CD4-positive, alpha-beta T cell treated with Interleukin-15 for 1 hour (primary cell): ENCODE measurements around the gene ARRDC1.

Source experiments
- DNase-seq: peaks from one replicate; pipeline ENCODE4 v3.0.0-alpha.2; 2020

ARRDC1 gene

DNA sequence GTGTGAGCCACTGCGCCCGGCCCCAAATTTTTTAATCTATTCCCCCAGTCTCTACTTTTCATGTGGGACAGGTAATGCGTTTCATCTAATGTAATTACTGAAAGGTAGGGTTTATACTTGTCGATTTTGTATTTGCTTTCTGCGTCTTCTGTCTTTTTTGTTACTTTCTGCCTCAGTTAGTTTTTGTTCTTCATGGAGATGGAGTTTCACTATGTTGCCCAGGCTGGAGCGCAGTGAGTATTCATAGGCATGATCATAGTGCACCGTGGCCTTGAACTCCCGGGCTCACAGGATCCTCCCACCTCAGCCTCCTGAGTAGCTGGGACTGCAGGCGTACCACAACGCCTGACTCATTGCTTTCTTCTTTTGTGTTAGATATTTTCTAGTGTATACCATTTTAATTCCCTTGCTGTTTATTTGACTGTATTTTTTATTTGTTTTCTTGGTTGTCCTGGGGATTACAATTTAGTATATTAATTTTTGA, 36.7 kb downstream of the ARRDC1 start:
- no peak for DNase-seq

DNA sequence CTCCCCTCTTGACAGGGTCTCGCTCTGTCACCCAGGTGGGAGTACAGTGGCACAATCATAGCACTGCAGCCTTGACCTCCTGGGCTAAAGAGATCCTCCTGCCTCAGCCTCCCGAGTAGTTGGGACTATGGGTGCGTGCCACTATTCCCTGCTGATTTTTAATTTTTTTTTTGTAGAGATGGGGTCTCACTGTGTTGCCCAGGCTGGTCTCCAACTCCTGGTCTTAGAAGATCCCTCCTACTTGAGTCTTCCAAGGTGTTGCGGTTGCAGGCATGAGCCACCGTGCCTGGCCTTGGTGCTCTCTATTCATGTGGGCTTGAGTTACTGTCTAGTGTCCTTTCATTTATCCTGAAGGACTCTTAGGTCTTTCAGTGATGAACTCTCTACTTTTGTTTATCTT, 37.4 kb downstream of the ARRDC1 start:
- DNase-seq, result no peak

DNA sequence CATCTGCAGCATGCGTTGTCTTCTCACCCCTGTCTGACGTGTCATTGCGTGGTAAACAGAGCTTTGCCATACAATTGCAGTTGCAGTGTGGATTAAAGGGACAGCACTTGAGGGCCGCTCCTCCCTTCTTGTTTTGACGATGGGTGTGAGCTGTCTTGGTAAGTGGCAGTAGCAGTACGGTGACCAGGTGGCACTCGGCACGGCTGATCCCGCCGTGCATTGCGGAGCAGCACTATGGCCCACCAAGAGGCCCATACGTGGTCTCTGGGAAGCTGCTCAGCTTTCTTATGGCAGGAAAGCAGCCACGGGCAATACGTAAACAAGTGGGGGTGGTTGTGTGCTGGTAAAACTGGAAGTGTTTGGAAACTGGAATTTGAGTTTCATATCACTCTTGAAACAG, 38.4 kb downstream of the ARRDC1 start:
- no peak for DNase-seq

DNA sequence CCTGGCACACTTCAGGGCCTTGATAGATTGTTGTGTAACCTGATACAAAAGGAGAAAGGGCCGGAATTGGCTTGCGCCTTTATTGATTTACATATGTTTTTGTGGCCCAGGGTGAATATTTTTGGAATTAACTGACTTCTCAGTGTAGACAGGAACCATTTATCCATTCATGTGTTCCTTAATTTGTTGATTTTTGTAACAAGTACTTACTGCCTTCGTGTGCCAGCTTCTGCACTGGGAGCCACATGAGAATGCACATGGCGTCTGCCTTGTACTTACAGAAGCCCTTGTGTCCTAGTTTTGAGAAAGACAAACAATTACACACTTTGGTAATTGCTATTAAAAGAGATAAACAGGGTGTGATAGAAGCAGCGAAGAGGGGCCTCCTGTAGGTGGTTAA, 39.7 kb downstream of the ARRDC1 start:
- DNase-seq, result no peak

DNA sequence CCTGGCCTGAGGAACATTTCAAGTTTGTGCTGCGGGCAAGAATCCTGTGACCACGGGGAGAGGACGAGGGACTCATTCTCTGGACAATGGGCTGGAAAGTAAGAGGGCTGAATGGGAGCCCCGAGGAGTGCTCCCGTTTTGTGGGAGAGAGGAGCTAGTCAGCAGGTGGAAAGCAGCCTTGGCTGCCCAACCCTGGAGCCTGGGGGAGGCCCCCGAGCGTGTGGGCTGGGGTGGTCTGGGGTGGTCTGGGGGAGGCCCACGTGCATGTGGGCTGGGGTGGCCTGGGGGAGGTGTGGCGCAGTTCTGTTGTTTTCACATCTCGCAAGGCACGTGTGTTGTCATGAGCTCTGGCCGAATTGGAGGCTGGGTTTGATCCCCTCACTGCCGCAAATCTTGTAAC, 40.9 kb downstream of the ARRDC1 start:
- DNase-seq, result no peak

DNA sequence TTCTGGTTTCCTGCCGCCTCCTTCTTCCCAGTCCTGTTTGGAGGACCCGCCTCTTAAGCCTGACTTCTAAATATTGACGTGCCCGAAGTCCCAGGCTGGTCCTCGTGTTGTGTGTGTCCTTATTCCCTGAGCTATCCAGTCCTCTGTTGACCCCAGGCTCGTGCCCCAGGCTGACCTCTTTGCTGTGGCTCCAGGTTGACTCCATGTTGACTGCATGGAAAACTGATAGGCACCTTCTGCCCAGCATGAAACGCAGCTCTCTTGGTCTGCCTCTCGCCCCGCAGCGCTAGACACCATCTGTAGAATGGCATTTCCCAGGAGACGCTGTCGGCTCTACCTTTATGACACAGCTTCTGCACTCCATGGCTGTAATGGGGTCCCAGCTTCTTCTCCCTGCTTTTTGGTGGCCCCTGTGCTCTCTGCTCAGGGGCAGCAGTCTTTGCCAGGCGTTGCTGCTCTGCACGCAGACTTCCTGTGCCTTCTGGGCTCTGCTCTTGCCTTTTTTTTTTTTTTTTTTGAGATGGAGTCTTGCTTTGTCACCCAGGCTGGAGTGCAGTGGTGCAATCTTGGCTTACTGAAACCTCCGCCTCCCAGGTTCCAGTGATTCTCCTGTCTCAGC, 41.7 kb downstream of the ARRDC1 start:
- no peak for DNase-seq

DNA sequence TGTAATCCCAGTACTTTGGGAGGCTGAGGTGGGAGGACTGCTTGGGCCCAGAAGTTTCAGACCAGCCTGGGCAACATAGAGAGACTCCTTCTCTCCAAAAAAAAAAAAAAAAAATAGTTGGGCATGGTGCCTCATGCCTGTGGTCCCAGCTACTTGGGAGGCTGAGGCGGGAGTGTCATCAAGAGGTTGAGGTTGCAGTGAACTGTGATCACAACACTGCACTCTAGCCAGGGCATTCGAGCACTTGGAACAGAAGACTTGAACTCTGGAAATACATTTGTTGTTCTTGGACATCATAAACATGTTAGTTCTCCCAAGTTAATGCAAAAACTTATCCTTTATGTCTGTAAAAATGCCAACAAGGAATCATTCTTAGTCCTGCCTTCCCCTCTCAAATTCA, 42.9 kb downstream of the ARRDC1 start:
- no peak for DNase-seq

DNA sequence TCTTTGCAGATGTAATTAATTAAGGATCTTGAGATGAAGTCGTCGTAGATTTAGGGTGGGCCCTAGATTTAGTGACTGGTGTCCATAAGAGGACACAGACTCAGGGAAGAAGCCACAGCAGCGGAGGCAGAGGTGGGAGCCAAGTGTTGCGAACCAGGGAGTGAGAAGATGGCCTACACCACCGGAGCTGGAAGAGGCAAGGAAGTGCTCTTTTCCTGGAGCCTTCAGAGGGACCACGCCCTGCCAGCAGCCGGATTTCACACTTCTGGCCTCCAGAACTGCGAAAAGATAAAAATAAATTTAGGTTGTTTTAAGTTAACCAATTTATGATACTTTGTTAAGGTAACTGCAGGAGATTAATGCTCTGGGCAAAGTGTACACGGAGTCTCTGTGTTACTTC, 44.1 kb downstream of the ARRDC1 start:
- DNase-seq, result no peak

DNA sequence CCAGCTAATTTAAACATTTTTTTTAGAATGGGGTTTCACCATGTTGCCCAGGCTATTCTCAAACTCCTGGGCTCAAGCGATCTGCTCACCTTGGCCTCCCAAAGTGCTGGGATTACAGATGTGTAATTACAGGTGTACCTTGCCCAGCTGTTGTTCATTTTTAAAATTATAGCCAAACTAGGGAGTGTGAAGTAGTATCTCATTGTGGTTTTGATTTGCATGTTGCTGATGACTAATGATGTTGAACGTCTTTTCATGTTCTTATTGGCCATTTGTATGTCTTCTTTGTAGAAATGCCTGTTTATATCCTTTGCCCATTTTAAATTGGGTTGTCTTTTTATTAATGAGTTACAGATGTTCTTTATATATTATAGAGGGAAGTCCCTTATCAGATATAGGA, 44.8 kb downstream of the ARRDC1 start:
- DNase-seq, result no peak

DNA sequence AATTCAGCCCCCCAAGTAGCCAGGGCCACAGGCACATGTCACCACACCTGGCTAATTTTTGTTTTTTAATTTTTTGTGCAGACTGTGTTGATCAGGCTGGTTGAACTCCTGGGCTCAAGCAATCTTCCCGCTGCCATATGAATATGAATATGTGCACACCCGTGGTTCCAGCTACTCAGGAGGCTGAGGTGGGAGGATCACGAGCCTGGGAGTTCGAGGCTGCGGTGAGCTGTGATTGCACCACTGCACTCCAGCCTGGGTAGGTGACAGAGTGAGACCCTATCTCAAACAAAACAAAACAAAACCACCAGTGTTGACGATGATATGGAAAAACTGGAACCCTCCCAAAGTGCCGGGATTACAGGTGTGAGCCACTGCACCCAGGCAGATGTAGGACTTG, 45.3 kb downstream of the ARRDC1 start:
- DNase-seq, result no peak

DNA sequence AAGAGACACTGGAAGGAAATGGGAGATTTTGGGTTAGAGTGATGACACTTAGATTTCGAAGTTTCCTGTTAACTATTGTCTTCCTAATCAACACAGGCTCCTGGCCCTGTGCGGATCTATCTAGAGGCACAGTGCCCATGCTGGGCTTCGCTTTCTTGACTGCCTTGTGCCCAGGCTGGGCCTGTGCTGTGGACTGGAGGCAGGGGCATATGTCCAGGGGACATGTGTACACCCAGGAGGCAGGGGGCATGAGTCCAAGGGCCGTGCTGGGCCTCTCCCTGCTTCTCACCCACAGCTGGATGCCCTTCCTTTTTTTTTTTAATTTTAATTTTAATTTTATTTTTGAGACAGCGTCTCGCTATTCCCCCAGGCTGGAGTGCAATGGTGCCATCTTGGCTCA, 50.9 kb downstream of the ARRDC1 start:
- DNase-seq, result no peak

DNA sequence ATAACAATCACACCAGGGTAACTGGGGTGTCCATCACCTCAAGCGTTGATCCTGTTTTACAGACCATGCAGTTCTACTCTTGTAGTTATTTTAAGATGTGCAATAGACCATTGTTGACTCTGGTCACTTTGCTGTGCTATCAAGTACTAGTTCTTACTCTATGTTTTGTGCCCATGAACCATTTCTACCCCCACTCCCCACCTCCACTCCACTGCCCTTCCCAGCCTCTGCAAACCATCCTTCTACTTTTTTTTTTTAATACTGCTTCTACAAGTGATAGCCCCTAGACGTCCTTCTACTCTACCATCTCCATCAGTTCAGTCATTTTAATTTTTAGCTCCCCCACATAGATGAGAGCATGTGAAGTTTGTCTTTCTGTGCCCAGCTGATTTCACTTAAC, 52.1 kb downstream of the ARRDC1 start:
- no peak for DNase-seq

DNA sequence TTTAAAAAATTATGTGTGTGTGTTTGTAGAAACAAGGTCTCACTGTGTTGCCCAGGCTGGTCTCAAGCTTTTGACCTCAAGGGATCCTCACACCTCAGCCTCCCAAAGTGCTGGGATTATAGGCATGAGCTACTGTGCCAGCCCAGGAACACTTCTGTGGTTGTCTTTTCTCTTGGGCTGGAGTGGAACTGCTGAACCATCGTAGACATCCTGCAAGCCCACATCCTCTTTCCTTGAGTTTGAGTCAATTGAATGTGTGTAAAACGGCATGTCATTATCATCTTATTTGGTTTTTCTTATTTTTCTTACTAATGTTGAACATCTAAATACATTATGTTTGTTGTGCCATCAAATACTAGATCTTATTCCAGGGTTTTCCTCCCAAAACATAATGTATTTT, 53.3 kb downstream of the ARRDC1 start:
- no peak for DNase-seq

DNA sequence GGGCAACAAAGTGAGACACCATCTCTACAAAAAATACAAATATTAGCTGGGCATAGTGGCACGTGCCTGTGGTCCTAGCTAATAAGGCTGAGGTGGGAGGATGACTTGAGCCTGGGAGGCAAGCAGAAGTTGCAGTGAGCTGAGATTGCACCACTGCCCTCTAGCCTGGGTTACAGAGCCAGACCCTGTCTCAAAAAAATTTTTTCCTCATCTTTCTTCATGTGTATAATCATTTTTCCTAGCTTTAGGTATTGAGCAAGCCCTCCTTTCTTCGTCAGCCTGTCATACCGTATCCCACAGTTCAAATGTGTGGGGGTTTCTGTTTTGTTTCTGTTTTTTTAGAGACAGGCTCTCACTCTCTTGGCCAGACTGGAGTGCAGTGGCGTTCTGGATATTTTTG, 54.7 kb downstream of the ARRDC1 start:
- DNase-seq, result no peak

DNA sequence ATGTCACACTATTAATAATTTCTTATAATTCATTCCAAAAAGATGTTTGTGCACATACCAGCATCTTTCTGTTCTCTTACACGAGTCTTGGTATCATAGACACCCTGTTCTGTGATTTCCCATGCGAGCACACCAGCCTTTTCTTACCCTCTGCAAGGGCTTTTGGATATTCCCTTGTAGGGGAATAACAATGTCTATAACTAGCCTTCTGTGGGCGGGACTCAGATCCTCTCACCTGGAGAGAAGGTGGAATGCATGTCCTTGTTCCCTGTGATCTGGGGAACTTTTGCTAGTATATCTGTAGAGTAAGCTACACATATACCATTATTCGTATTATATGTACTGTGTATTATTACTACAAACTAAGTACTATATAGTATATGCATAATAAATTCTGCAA, 58.1 kb downstream of the ARRDC1 start:
- no peak for DNase-seq

DNA sequence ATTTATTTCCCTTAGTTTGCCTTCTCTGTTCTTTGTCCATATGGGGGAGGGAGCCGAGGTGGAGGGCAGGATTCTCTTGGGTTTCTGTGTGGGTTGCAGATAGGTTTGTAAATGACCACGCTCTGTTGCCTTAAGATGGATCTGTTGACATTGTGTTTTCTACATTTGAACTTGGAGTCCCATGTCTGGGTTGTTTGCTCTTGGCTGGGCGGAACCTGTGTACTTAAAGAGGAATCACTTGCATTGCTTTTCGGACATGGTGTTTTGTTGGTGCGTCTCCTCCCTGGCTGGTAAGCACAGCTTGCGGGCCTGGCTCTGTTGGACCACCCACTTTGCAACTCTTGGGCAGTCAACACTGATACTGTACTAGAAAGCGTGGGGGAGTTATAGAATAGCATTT, 59.2 kb downstream of the ARRDC1 start:
- DNase-seq, result no peak
